ENCODE results near the gene SYNPO2.

DNA sequence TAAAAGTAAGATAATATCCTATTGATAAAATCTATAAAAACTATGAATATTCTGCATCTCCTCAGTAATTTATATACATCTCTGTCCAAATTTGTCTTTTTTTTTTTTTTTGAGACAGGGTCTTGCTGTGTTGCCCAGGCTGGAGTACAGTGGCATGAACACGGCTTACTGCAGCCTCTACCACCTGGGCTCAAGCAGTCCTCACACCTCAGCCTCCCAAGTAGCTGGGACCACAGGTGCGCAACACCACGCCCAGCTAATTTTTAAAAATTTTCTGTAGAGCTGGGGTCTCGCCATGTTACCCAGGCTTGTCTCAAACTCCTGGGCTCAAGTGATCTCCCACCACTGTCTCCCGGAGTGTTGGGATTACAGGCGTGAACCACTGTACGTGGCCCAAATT is 40.4 kb upstream of the SYNPO2 start:
- TF ChIP-seq CTCF (conservative IDR thresholded peaks at IDR 0.05) (no peak), EZH2 (IDR thresholded peaks at IDR 0.05; ENCODE audit: low read depth) (no peak)

All from PC-9 (cell line).